Endothelial cell of umbilical vein (primary cell): ENCODE results near the gene RPS2.

Experiments
- CTCF ChIP-seq, 2 donors: IDR thresholded peaks; 1 replicate in 1 of 2; 2 replicates in 1 of 2; pipeline ENCODE4 v1.5.1; 2011; ENCODE audit warnings: low read length in 2 of 2, mild to moderate bottlenecking in 2 of 2, moderate library complexity in 2 of 2, control low read depth in 1 of 2, inconsistent platforms in 1 of 2, low read depth in 1 of 2; ENCODE audit not compliant: insufficient read depth in 1 of 2; ENCODE audit errors: extremely low read depth in 1 of 2
- JUN ChIP-seq: IDR thresholded peaks from 2 replicates; pipeline ENCODE4 v1.6.1; 2011; ENCODE audit warnings: borderline replicate concordance, low read depth; ENCODE audit not compliant: insufficient read length, insufficient read depth
- MYC ChIP-seq: IDR thresholded peaks from one replicate; pipeline ENCODE4 v1.6.1; 2011; ENCODE audit warnings: mild to moderate bottlenecking, low read depth, low read length

GRCh38 chr16:1914084-1914608 lies 50.5 kb downstream of the RPS2 start:
- TF ChIP-seq JUN, result no peak
- no peak for TF ChIP-seq MYC
- TF ChIP-seq CTCF (IDR thresholded peaks at IDR 0.05; ENCODE audit: extremely low read depth in 1 of 2, insufficient read depth in 1 of 2, low read depth in 1 of 2, low read length in 2 of 2), result no peak
